Measurements from ENCODE around the gene LRRC70.
A peak's percentile ranks its signal among the peaks of the same experiment; 100 is the strongest.
"Not testable (repeated sequence)": the region's sequence is repeated elsewhere in the genome, so short reads cannot be mapped to it uniquely, and the experiment has no call there.

The LRRC70 gene

GRCh38 chr5:62578540-62578939 lies at the start of gene LRRC70:
LRRC70 (plus strand) TSS chr5:62578819; CDS start chr5:62579439, 620 bp downstream.
- peak; percentile 97 for DNase-seq

GRCh38 chr5:62533597-62533996 lies 45.0 kb upstream of the LRRC70 start:
- DNase-seq = no peak

- no peak for DNase-seq
Measured at GRCh38 chr5:62534461-62535236, 44.0 kb upstream of the LRRC70 start.

- no peak for DNase-seq
Measured at GRCh38 chr5:62536232-62536631, 42.4 kb upstream of the LRRC70 start.

- DNase-seq = no peak
Measured at GRCh38 chr5:62536783-62537182, 41.8 kb upstream of the LRRC70 start.

GRCh38 chr5:62538017-62538942 lies 40.3 kb upstream of the LRRC70 start:
- DNase-seq = peak; percentile 75

GRCh38 chr5:62542720-62543119 lies 35.9 kb upstream of the LRRC70 start:
- no peak for DNase-seq

- peak; percentile 31 for DNase-seq
Measured at GRCh38 chr5:62547945-62548630, 30.5 kb upstream of the LRRC70 start.

GRCh38 chr5:62550103-62550502 lies 28.5 kb upstream of the LRRC70 start:
- no peak for DNase-seq

- DNase-seq = no peak
Measured at GRCh38 chr5:62555930-62556329, 22.7 kb upstream of the LRRC70 start.

GRCh38 chr5:62558941-62559340 lies 19.7 kb upstream of the LRRC70 start:
- DNase-seq = no peak

GRCh38 chr5:62560786-62561185 lies 17.8 kb upstream of the LRRC70 start:
- no peak for DNase-seq

- no peak for DNase-seq
Measured at GRCh38 chr5:62561896-62562295, 16.7 kb upstream of the LRRC70 start.

- no peak for DNase-seq
Measured at GRCh38 chr5:62562867-62563266, 15.8 kb upstream of the LRRC70 start.

- no peak for DNase-seq
Measured at GRCh38 chr5:62564101-62564500, 14.5 kb upstream of the LRRC70 start.

- not testable (repeated sequence) for DNase-seq
Measured at GRCh38 chr5:62565740-62566139, 12.9 kb upstream of the LRRC70 start.

- DNase-seq = no peak
Measured at GRCh38 chr5:62568143-62568542, 10.5 kb upstream of the LRRC70 start.

GRCh38 chr5:62568800-62569432 lies 9.7 kb upstream of the LRRC70 start:
- no peak for DNase-seq

- DNase-seq = no peak
Measured at GRCh38 chr5:62569470-62569869, 9.1 kb upstream of the LRRC70 start.

GRCh38 chr5:62572918-62573514 lies 5.6 kb upstream of the LRRC70 start:
- DNase-seq = no peak

GRCh38 chr5:62574599-62574998 lies 4.0 kb upstream of the LRRC70 start:
- DNase-seq = no peak

- no peak for DNase-seq
Measured at GRCh38 chr5:62575066-62575465, 3.6 kb upstream of the LRRC70 start.

Data from hematopoietic multipotent progenitor cell treated with erythropoietin and hydrocortisone succinate and interleukin-3 and kit ligand, for 4 days (in vitro differentiated cells).